ENCODE measurements around the gene FAF1.

Gene FAF1

DNA sequence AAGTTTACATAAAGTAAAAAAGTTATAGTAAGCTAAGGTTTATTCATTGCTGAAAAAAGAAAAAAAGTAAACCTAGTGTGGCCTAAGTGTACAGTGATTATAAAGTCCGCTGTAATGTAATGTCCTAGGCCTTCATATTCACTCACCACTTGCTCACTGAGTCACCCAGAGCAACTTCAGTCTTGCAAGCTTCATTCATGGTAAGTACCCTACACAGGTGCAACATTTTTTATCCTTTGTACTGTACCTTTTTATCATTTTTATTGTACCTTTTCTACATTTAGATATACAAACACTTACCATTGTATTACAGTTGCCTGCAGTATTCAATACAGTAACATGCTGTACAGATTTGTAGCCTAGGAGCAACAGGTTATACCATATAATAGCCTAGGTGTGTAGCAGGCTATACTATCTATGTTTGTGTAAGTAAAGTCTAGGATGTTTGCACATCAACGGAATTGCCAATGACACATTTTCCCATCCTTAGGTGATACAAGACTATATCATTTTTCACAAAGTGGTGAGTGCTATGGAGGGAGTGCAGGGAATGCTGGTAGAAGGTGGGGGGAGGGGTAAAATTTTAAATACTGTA is 478.8 kb downstream of the FAF1 start:
- no peak overlapping the region for H3K27ac ChIP-seq (ENCODE audit: low read depth, low read length)
- H3K36me3 ChIP-seq (ENCODE audit: control insufficient read depth, insufficient read depth, low read length): no peaks in the 10 kb centered on the region
- H3K4me3 ChIP-seq (ENCODE audit: low read length): no peak overlapping the region
- no peak overlapping the region for H3K9ac ChIP-seq (ENCODE audit: low read length)
- no peaks in the 10 kb centered on the region for H3K27me3 ChIP-seq (ENCODE audit: control insufficient read depth, insufficient read depth, low read length)
- H3K4me1 ChIP-seq (ENCODE audit: control insufficient read depth, insufficient read depth, low read length): no peaks in the 10 kb centered on the region

DNA sequence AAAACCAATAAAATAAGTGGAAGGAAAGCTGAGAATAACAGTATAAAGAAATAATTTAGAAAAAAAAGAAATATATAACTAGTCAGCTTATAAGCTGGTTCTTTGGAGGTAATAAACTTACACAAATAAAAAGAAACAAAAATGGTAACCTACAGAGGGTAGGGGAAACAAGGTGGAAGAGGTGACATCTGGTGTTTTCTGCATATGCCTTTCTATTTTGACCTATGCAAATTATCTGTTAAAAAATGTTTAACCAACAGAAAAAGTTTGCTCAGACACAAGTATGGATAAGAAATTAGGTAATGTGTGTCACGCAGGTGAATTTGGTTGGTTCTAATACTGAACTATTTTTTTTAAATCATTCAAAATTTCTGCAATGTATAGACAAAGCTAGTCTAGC is 483.3 kb downstream of the FAF1 start:
- Histone ChIP-seq H3K36me3 (ENCODE audit: control insufficient read depth, insufficient read depth, low read length) (peaks cover 5% of the 10 kb centered on the region), H3K4me1 (ENCODE audit: control insufficient read depth, insufficient read depth, low read length) (no peaks in the 10 kb centered on the region), H3K4me3 (ENCODE audit: low read length) (no peak overlapping the region), H3K27me3 (ENCODE audit: control insufficient read depth, insufficient read depth, low read length) (no peaks in the 10 kb centered on the region), H3K27ac (ENCODE audit: low read depth, low read length) (no peak overlapping the region), H3K9ac (ENCODE audit: low read length) (no peak overlapping the region)

DNA sequence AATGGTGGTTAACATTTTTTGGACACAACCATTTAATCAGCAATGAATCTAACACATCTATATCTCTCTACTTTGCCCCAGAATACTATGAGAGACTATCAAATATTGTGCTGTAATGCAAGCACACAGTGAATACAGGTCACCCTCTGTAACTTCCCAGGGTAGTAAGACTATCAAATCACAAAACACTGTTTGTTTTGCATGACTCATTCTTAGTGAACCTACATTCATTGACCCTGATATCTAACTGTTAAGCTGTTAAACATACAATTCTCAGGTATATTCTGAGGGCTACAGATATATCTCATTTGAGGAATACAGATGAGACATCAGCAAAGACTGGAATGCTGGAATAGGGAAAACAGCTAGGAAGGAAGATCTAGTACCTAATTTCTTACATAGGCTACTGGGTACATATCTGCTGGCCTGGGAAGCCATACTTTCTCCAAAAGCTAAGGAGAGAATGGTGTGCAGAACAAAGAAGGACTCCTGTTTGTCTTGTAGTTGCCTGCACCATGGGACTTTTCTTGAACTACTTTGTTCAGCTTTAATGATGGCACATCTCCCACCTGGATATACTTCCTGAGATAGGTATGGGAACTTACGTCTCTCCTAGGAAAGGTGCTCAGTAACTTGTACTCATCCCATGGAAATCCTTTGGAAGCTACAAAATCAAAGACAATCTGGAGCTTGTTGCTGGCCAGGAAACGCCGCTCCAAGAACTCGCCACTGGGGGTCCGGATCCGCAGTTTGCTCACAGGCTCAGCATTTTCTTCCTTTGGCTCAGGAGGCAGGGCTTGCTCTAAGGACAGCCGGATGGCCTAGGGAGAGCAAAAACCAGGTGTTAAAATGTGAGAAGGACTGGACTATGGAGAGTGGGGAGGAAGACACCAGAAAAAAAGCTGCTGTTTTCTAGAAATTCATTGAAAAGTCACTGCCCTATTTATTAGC is 484.9 kb downstream of the FAF1 start:
- Histone ChIP-seq H3K27ac (ENCODE audit: low read depth, low read length) (no peak overlapping the region), H3K36me3 (ENCODE audit: control insufficient read depth, insufficient read depth, low read length) (peaks cover 5% of the 10 kb centered on the region), H3K9ac (ENCODE audit: low read length) (no peak overlapping the region)

DNA sequence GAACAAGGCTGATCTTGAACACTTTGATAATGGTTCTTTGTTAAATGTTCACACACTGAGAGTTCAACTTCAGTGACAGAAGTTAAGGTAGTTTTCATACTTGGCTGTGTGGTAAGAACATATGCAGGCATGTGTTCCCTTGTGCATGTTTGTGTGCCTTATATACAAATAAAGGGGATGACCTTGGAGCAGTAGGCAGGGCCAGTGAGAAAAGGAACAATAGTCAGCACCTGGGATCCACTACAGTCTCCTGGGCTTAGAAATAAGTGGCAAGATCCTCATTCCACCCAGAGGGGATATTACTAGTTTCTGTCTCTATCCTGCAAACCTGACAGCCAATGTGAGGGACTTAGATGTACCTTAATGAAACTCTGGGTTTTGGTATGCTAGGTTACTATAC is 486.6 kb downstream of the FAF1 start:
- Histone ChIP-seq H3K36me3 (ENCODE audit: control insufficient read depth, insufficient read depth, low read length) (peaks cover 5% of the 10 kb centered on the region), H3K9ac (ENCODE audit: low read length) (no peak overlapping the region)

More for the DNA sequence above, 484.9 kb downstream of the FAF1 start:
- H3K4me3 ChIP-seq (ENCODE audit: low read length): no peak overlapping the region
- no peaks in the 10 kb centered on the region for H3K4me1 ChIP-seq (ENCODE audit: control insufficient read depth, insufficient read depth, low read length)
- H3K27me3 ChIP-seq (ENCODE audit: control insufficient read depth, insufficient read depth, low read length): no peaks in the 10 kb centered on the region

DNA sequence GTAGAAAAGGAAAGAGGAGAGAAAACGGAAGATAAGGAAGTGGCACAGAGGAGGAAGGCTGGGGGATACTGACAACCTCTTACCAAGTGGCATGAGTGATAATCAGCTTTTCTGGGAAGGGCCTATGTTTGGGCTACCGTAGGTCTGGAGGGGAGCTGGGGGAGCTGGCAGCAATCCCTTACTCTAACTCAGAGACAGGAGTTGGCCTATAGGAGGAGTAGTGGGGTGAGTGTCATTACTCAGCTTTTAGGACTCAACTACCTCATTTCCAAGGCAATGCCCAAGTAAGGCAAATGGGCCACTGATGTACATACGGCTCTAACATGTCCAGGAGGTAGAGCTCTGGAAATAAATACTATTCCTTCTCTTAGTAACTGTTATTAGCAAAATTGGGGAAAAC is 488.1 kb downstream of the FAF1 start:
- Histone ChIP-seq H3K4me1 (ENCODE audit: control insufficient read depth, insufficient read depth, low read length) (no peaks in the 10 kb centered on the region), H3K9ac (ENCODE audit: low read length) (no peak overlapping the region), H3K36me3 (ENCODE audit: control insufficient read depth, insufficient read depth, low read length) (peaks cover 5% of the 10 kb centered on the region), H3K4me3 (ENCODE audit: low read length) (no peak overlapping the region), H3K27me3 (ENCODE audit: control insufficient read depth, insufficient read depth, low read length) (no peaks in the 10 kb centered on the region), H3K27ac (ENCODE audit: low read depth, low read length) (no peak overlapping the region)

More for the DNA sequence above, 486.6 kb downstream of the FAF1 start:
- Histone ChIP-seq H3K27me3 (ENCODE audit: control insufficient read depth, insufficient read depth, low read length) (no peaks in the 10 kb centered on the region), H3K27ac (ENCODE audit: low read depth, low read length) (no peak overlapping the region), H3K4me1 (ENCODE audit: control insufficient read depth, insufficient read depth, low read length) (no peaks in the 10 kb centered on the region), H3K4me3 (ENCODE audit: low read length) (no peak overlapping the region)

DNA sequence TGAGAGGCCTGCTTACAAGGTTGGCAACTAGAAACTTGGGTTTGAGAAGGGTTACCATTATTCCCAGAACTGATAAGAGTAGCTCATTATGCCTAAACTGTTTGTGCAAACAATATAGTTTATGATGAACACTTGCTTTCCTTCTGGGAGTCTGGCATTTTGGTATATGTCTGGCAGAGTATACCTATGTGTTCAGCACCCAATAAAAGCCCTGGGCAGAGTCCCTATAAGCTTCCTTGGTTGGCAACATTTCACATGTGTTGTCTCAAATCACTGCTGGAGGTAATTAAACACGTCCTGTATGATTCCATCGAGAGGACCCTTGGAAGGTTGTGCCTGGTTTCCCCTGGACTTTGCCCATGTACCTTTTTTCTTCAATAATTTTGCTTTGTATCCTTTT is 497.1 kb downstream of the FAF1 start:
- Histone ChIP-seq H3K4me3 (ENCODE audit: low read length) (no peak overlapping the region), H3K4me1 (ENCODE audit: control insufficient read depth, insufficient read depth, low read length) (no peaks in the 10 kb centered on the region), H3K36me3 (ENCODE audit: control insufficient read depth, insufficient read depth, low read length) (no peaks in the 10 kb centered on the region), H3K9ac (ENCODE audit: low read length) (no peak overlapping the region), H3K27me3 (ENCODE audit: control insufficient read depth, insufficient read depth, low read length) (no peaks in the 10 kb centered on the region), H3K27ac (ENCODE audit: low read depth, low read length) (no peak overlapping the region)

DNA sequence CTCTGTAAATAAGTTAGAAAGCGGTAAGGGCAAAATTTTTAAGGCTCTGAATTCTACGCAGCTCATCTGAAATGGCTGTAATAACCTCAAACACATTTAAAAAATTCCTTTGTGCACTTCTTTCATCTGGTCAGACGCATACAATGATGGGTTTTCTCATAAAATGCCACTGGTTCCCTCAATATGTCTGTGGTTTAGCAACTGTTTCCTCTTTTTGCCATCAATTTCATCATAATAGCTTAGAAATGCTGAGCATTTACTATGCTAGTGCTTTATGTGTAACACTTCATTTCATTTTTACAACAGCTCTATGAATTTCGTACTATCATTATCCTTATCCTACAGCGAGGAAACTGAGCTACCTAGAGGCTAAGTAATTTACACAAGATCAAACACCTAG is 501.6 kb downstream of the FAF1 start:
- no peak overlapping the region for H3K4me3 ChIP-seq (ENCODE audit: low read length)
- no peak overlapping the region for H3K27ac ChIP-seq (ENCODE audit: low read depth, low read length)
- H3K27me3 ChIP-seq (ENCODE audit: control insufficient read depth, insufficient read depth, low read length): no peaks in the 10 kb centered on the region
- H3K36me3 ChIP-seq (ENCODE audit: control insufficient read depth, insufficient read depth, low read length): no peaks in the 10 kb centered on the region
- no peak overlapping the region for H3K9ac ChIP-seq (ENCODE audit: low read length)
- H3K4me1 ChIP-seq (ENCODE audit: control insufficient read depth, insufficient read depth, low read length): no peaks in the 10 kb centered on the region

DNA sequence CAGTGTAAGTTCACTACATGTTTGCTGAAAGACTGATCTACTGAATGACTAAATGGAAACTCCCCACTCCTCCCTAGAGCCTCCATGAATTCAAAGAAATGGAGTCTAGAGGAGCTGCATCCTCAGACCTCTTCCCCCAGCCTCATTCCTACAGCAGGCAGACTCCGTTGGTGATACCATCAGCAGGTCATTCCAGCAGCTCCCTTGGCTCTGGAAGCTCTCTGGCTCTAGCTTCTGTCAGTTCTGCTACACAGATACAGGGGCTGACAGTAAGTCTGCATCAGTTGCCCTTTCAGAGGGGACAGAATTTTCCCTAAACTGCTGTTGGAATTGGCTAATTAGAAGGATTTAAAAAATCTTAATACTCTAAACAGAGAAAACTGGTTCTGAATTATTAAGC is 505.2 kb downstream of the FAF1 start:
- Histone ChIP-seq H3K36me3 (ENCODE audit: control insufficient read depth, insufficient read depth, low read length) (no peaks in the 10 kb centered on the region), H3K9ac (ENCODE audit: low read length) (no peak overlapping the region), H3K4me3 (ENCODE audit: low read length) (no peak overlapping the region), H3K27ac (ENCODE audit: low read depth, low read length) (no peak overlapping the region), H3K27me3 (ENCODE audit: control insufficient read depth, insufficient read depth, low read length) (no peaks in the 10 kb centered on the region), H3K4me1 (ENCODE audit: control insufficient read depth, insufficient read depth, low read length) (no peaks in the 10 kb centered on the region)

DNA sequence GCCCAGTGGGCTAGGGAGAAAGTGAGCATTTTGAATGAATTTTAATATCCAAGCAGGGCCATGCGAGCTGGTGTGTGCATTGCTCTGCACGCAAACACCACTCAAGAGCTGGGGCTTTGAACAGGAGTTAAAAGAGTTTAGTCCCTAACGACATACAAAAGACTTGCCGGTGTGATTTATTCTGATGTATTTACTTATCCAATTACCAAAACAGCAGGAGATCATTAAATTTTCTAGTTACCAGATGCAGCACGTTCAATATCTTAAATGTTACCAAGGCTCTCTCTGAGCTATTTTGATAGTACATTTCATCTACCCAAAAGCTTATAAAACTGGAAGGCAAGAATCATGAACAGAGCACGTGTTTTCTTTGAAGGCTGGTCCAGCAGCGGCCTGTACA is 506.8 kb downstream of the FAF1 start:
- H3K9ac ChIP-seq (ENCODE audit: low read length): no peak overlapping the region
- H3K4me3 ChIP-seq (ENCODE audit: low read length): no peak overlapping the region
- no peaks in the 10 kb centered on the region for H3K36me3 ChIP-seq (ENCODE audit: control insufficient read depth, insufficient read depth, low read length)
- no peak overlapping the region for H3K27ac ChIP-seq (ENCODE audit: low read depth, low read length)
- H3K4me1 ChIP-seq (ENCODE audit: control insufficient read depth, insufficient read depth, low read length): no peaks in the 10 kb centered on the region
- H3K27me3 ChIP-seq (ENCODE audit: control insufficient read depth, insufficient read depth, low read length): no peaks in the 10 kb centered on the region

DNA sequence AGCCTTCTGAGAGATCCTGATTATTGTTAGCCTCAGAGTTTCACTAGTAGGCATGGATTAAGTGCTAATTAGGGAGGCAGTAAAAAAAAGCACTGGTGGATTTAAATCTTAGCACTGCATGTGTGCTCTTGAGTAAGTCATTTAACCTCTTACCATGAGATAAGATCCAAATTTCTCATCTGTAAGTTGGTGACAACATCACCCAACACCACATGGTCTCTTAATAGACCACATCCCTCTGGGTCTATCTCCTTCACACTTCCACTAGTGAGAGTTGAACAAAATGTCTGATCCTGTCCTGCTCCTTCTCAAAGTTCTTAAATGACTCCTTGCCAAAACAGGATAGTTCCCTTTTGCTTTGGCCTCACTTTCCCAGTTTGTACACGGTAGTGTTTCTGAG is 507.4 kb downstream of the FAF1 start:
- Histone ChIP-seq H3K27me3 (ENCODE audit: control insufficient read depth, insufficient read depth, low read length) (no peaks in the 10 kb centered on the region), H3K27ac (ENCODE audit: low read depth, low read length) (no peak overlapping the region), H3K36me3 (ENCODE audit: control insufficient read depth, insufficient read depth, low read length) (no peaks in the 10 kb centered on the region), H3K9ac (ENCODE audit: low read length) (no peak overlapping the region), H3K4me1 (ENCODE audit: control insufficient read depth, insufficient read depth, low read length) (no peaks in the 10 kb centered on the region), H3K4me3 (ENCODE audit: low read length) (no peak overlapping the region)

DNA sequence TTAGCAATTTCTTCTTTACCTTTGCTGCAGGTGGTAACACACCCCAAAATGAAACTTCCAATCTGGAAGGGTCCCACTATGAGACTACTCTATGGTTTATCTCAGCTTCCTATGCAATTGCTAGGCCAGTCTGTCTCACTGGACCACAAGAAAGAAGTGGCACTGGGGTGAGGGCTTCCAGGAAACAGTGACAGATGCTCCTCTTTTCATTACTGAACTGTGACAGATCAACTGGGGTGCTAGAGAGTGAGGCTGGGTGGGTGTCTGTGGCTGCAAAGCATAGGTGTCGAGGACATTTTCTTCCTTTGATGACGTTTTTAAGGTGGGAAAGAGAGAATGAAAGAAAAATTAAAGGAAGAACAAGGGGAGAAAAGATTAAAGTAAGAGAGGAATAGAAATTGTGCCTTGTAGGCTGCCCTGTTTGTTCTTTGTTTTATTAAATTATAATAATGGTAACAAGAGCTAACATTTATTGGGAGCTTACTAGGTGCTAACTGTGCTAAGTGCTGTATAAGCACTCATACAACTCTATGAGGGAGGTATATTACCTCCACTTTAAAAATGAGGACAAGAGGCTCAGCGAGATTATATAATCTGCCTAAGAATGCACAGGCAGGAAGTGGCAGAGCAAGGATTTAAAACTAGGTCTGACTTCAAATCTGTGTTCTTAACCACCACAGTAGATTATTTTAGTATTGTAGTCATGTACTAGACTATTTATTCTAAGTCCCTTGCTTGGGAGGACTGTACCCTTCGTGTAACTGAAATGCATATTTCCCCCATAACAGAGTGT is 509.0 kb downstream of the FAF1 start:
- Histone ChIP-seq H3K4me1 (ENCODE audit: control insufficient read depth, insufficient read depth, low read length) (no peaks in the 10 kb centered on the region), H3K4me3 (ENCODE audit: low read length) (no peak overlapping the region), H3K36me3 (ENCODE audit: control insufficient read depth, insufficient read depth, low read length) (no peaks in the 10 kb centered on the region)

DNA sequence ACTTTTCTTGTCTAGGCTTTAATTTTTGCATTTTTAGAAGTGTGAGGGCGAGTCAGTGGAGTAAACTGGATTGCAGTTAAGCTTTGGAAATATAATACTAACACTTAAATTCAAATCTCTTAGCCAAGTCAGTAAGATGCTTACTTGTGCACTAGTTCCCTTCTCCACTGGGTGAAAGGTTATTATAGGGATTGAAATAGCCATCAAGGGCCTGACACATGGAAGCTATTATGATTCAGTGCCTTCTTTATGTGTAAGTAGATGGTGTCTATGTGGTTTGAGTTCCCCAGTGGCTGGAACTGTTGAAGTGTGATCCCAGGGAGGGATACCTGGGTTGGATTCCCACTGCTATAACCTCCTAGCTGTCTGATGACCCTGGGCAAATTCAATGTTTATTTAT is 512.1 kb downstream of the FAF1 start:
- Histone ChIP-seq H3K27ac (ENCODE audit: low read depth, low read length) (no peak overlapping the region), H3K9ac (ENCODE audit: low read length) (no peak overlapping the region), H3K27me3 (ENCODE audit: control insufficient read depth, insufficient read depth, low read length) (no peaks in the 10 kb centered on the region), H3K36me3 (ENCODE audit: control insufficient read depth, insufficient read depth, low read length) (no peaks in the 10 kb centered on the region), H3K4me3 (ENCODE audit: low read length) (no peak overlapping the region), H3K4me1 (ENCODE audit: control insufficient read depth, insufficient read depth, low read length) (no peaks in the 10 kb centered on the region)

More for the DNA sequence above, 509.0 kb downstream of the FAF1 start:
- Histone ChIP-seq H3K9ac (ENCODE audit: low read length) (no peak overlapping the region), H3K27ac (ENCODE audit: low read depth, low read length) (no peak overlapping the region), H3K27me3 (ENCODE audit: control insufficient read depth, insufficient read depth, low read length) (no peaks in the 10 kb centered on the region)
